Lower lobe of right lung (tissue), 2 donors: ENCODE measurements around the gene PDE6D. TPM values are rescaled to one million over a fixed set of nuclear protein-coding genes. Genes with fewer than 3 reads are reported as not detected.

ENCODE experiments used
- ATAC-seq, 2 donors: fragments of 200-7000 bp; cut with Tn5 transposase; one replicate each; pipeline ENCODE4 v1.9.1; 2020 to 2022; ENCODE audit warnings: mild to moderate bottlenecking in 2 of 2, moderate library complexity in 2 of 2
- DNase-seq: peaks from one replicate; pipeline ENCODE4 v3.0.0-alpha.2; 2020
- H3K27ac ChIP-seq: fragments of 200-600 bp; one replicate; pipeline ENCODE4 v1.8.0; 2022
- H3K27me3 ChIP-seq: fragments of 200-600 bp; one replicate; pipeline ENCODE4 v1.8.0; 2022; ENCODE audit warnings: low read depth
- H3K36me3 ChIP-seq: fragments of 200-600 bp; one replicate; pipeline ENCODE4 v1.8.0; 2022; ENCODE audit warnings: mild to moderate bottlenecking
- H3K4me1 ChIP-seq: fragments of 200-600 bp; one replicate; pipeline ENCODE4 v1.8.0; 2022
- H3K4me3 ChIP-seq: fragments of 200-600 bp; one replicate; pipeline ENCODE4 v1.8.0; 2022; ENCODE audit warnings: mild to moderate bottlenecking
- H3K9me3 ChIP-seq: fragments of 200-600 bp; one replicate; pipeline ENCODE4 v1.8.0; 2022
- CTCF ChIP-seq: fragments of 200-600 bp; IDR thresholded peaks from one replicate; pipeline ENCODE4 v1.8.0; 2022; ENCODE audit warnings: antibody characterized with exemption, mild to moderate bottlenecking
- intact Hi-C: fragments of 100-400 bp; cut with DNase I; formaldehyde crosslinking; loops from one replicate; pipeline ENCODE4 v1.11.0; 2022
- total RNA-seq: library from RNA; stranded (reverse); fragmentation: NEBNext Ultra II Directional; extraction: Animal tissue kit (Norgen Biotek cat#: 25700); gene quantifications from one replicate; pipeline ENCODE4 v1.2.1, GENCODE V29; 2021
- donor health status: DM: no; HTN: yes; CAD: no; lungs with severe emphysema.

The PDE6D gene
- total RNA-seq, 1 donor from 2014 or later = 18.5 TPM

- Histone ChIP-seq H3K27me3 (no peaks in the 10 kb centered on the region), H3K4me1 (no peaks in the 10 kb centered on the region), H3K9me3 (no peaks in the 10 kb centered on the region), H3K27ac (no peak overlapping the region), H3K36me3 (no peaks in the 10 kb centered on the region), H3K4me3 (no peak overlapping the region)
- no peak for TF ChIP-seq CTCF
- intact Hi-C loops = no loop called here
- DNase-seq (no peak), ATAC-seq (no peak)
Observed at GRCh38 chr2:231765496-231765929, 15.6 kb downstream of the PDE6D start.

GRCh38 chr2:231764760-231765159, 16.3 kb downstream of the PDE6D start:
- Histone ChIP-seq H3K4me3 (no peak overlapping the region), H3K27ac (no peak overlapping the region), H3K36me3 (no peaks in the 10 kb centered on the region), H3K9me3 (no peaks in the 10 kb centered on the region), H3K4me1 (no peaks in the 10 kb centered on the region), H3K27me3 (no peaks in the 10 kb centered on the region)
- no peak for TF ChIP-seq CTCF
- DNase-seq = no peak
- intact Hi-C loops = no loop called here
- ATAC-seq = no peak

- H3K4me1 ChIP-seq = no peaks in the 10 kb centered on the region
- H3K36me3 ChIP-seq = no peaks in the 10 kb centered on the region
- DNase-seq = no peak
- no peak overlapping the region for H3K27ac ChIP-seq
- H3K27me3 ChIP-seq = no peaks in the 10 kb centered on the region
- no peaks in the 10 kb centered on the region for H3K9me3 ChIP-seq
- H3K4me3 ChIP-seq = no peak overlapping the region
- TF ChIP-seq CTCF = no peak
- intact Hi-C loops = no loop called here
- ATAC-seq = no peak
Observed at GRCh38 chr2:231764124-231764523, 17.0 kb downstream of the PDE6D start.

GRCh38 chr2:231761735-231762134, 19.3 kb downstream of the PDE6D start:
- TF ChIP-seq CTCF = no peak
- no peak overlapping the region for H3K27ac ChIP-seq
- no peak overlapping the region for H3K4me3 ChIP-seq
- H3K9me3 ChIP-seq = no peaks in the 10 kb centered on the region
- H3K27me3 ChIP-seq = no peaks in the 10 kb centered on the region
- no peak for ATAC-seq
- H3K36me3 ChIP-seq = no peaks in the 10 kb centered on the region
- H3K4me1 ChIP-seq = no peaks in the 10 kb centered on the region
- intact Hi-C loops = no loop called here
- no peak for DNase-seq

GRCh38 chr2:231752061-231752460, 29.0 kb downstream of the PDE6D start:
- Histone ChIP-seq H3K27ac (no peak overlapping the region), H3K36me3 (no peaks in the 10 kb centered on the region), H3K9me3 (no peaks in the 10 kb centered on the region), H3K4me1 (no peaks in the 10 kb centered on the region), H3K4me3 (no peak overlapping the region), H3K27me3 (no peaks in the 10 kb centered on the region)
- ATAC-seq = no peak
- no peak for DNase-seq
- intact Hi-C loops = no loop called here
- TF ChIP-seq CTCF = no peak
